HAP-1 (cell line): ENCODE data around the gene SAFB.
"Not testable (repeated sequence)": the region's sequence is repeated elsewhere in the genome, so short reads cannot be mapped to it uniquely, and the experiment has no call there.

Experiments
- DNase-seq, 2 experiments: peaks; one replicate each; pipeline ENCODE4 v3.0.0-alpha.2; 2016 to 2020; ENCODE audit warnings: low spot score in 2 of 2
- H3K27me3 ChIP-seq: fragments of 250-450 bp; sonication (Bioruptor Pico); 2 replicates; pipeline ENCODE4 v1.5.1; 2020; ENCODE audit warnings: low read depth, mild to moderate bottlenecking, moderate library complexity
- H3K36me3 ChIP-seq: fragments of 250-450 bp; sonication (Bioruptor Pico); replicated peaks from 2 replicates; pipeline ENCODE4 v1.5.1; 2020; ENCODE audit warnings: mild to moderate bottlenecking
- H3K4me1 ChIP-seq: fragments of 250-450 bp; sonication (Bioruptor Pico); 2 replicates; pipeline ENCODE4 v1.5.1; 2020; ENCODE audit warnings: mild to moderate bottlenecking
- H3K4me3 ChIP-seq: fragments of 250-450 bp; sonication (Bioruptor Pico); 2 replicates; pipeline ENCODE4 v1.5.1; 2020; ENCODE audit warnings: mild to moderate bottlenecking, moderate library complexity
- H3K9me3 ChIP-seq: fragments of 250-450 bp; sonication (Bioruptor Pico); 2 replicates; pipeline ENCODE4 v1.5.1; 2020; ENCODE audit warnings: mild to moderate bottlenecking, moderate library complexity
- in situ Hi-C: fragments of 300-500 bp; cut with MboI; formaldehyde crosslinking; loops from 3 replicates; pipeline ENCODE4 v1.14.3; 2020; ENCODE audit warnings: low sequenced_read_pairs, inconsistent platforms, mixed read lengths

SAFB gene

GRCh38 chr19:5694167-5694955 lies 71.5 kb downstream of the SAFB start:
- in situ Hi-C loops: no loop called here
- H3K4me3 ChIP-seq: no peak overlapping the region
- H3K9me3 ChIP-seq: no peaks in the 10 kb centered on the region
- H3K27me3 ChIP-seq: no peaks in the 10 kb centered on the region
- peaks cover 7% of the 10 kb centered on the region for H3K4me1 ChIP-seq
- no peak for DNase-seq
- peaks cover 84% of the 10 kb centered on the region for H3K36me3 ChIP-seq

GRCh38 chr19:5694956-5695648 lies 72.2 kb downstream of the SAFB start:
- peaks cover 7% of the 10 kb centered on the region for H3K4me1 ChIP-seq
- H3K9me3 ChIP-seq: no peaks in the 10 kb centered on the region
- H3K27me3 ChIP-seq: no peaks in the 10 kb centered on the region
- peaks cover 91% of the 10 kb centered on the region for H3K36me3 ChIP-seq
- DNase-seq: no peak
- no peak overlapping the region for H3K4me3 ChIP-seq
- in situ Hi-C loops: no loop called here

- Histone ChIP-seq H3K27me3 (no peaks in the 10 kb centered on the region), H3K4me3 (no peak overlapping the region), H3K36me3 (peaks cover 92% of the 10 kb centered on the region), H3K9me3 (no peaks in the 10 kb centered on the region), H3K4me1 (peaks cover 7% of the 10 kb centered on the region)
- in situ Hi-C loops: no loop called here
- no peak for DNase-seq
These were observed 72.8 kb downstream of the SAFB start for GRCh38 chr19:5695649-5696195.

GRCh38 chr19:5696196-5697021 lies 73.5 kb downstream of the SAFB start:
- H3K36me3 ChIP-seq: peaks cover 92% of the 10 kb centered on the region
- no peaks in the 10 kb centered on the region for H3K27me3 ChIP-seq
- H3K9me3 ChIP-seq: no peaks in the 10 kb centered on the region
- H3K4me1 ChIP-seq: peaks cover 7% of the 10 kb centered on the region
- no peak for DNase-seq
- in situ Hi-C loops: no loop called here
- no peak overlapping the region for H3K4me3 ChIP-seq

GRCh38 chr19:5697022-5697889 lies 74.4 kb downstream of the SAFB start:
- in situ Hi-C loops: no loop called here
- Histone ChIP-seq H3K4me3 (no peak overlapping the region), H3K27me3 (no peaks in the 10 kb centered on the region), H3K9me3 (no peaks in the 10 kb centered on the region), H3K36me3 (peaks cover 83% of the 10 kb centered on the region), H3K4me1 (peaks cover 4% of the 10 kb centered on the region)
- no peak for DNase-seq

- DNase-seq: no peak
- H3K4me3 ChIP-seq: no peak overlapping the region
- in situ Hi-C loops: no loop called here
- peaks cover 79% of the 10 kb centered on the region for H3K36me3 ChIP-seq
- H3K4me1 ChIP-seq: no peaks in the 10 kb centered on the region
- H3K9me3 ChIP-seq: no peaks in the 10 kb centered on the region
- no peaks in the 10 kb centered on the region for H3K27me3 ChIP-seq
These were observed 75.2 kb downstream of the SAFB start for GRCh38 chr19:5697890-5698634.

- Histone ChIP-seq H3K27me3 (no peaks in the 10 kb centered on the region), H3K4me3 (no peak overlapping the region), H3K4me1 (no peaks in the 10 kb centered on the region), H3K36me3 (peaks cover 79% of the 10 kb centered on the region), H3K9me3 (no peaks in the 10 kb centered on the region)
- in situ Hi-C loops: no loop called here
- DNase-seq: no peak
These were observed 75.9 kb downstream of the SAFB start for GRCh38 chr19:5698635-5699422.

GRCh38 chr19:5700455-5701092 lies 77.7 kb downstream of the SAFB start:
- no peaks in the 10 kb centered on the region for H3K27me3 ChIP-seq
- no peak overlapping the region for H3K4me3 ChIP-seq
- DNase-seq: no peak
- in situ Hi-C loops: no loop called here
- H3K36me3 ChIP-seq: peaks cover 79% of the 10 kb centered on the region
- H3K4me1 ChIP-seq: no peaks in the 10 kb centered on the region
- H3K9me3 ChIP-seq: no peaks in the 10 kb centered on the region

- DNase-seq, in situ Hi-C loops, H3K27me3 ChIP-seq, H3K4me3 ChIP-seq, H3K9me3 ChIP-seq, H3K4me1 ChIP-seq: not testable (repeated sequence)
- peaks cover 79% of the 10 kb centered on the region for H3K36me3 ChIP-seq
These were observed 79.1 kb downstream of the SAFB start for GRCh38 chr19:5702053-5702410.

- Histone ChIP-seq H3K4me3 (no peak overlapping the region), H3K27me3 (no peaks in the 10 kb centered on the region), H3K4me1 (no peaks in the 10 kb centered on the region), H3K36me3 (peaks cover 84% of the 10 kb centered on the region), H3K9me3 (no peaks in the 10 kb centered on the region)
- in situ Hi-C loops: no loop called here
- no peak for DNase-seq
These were observed 81.2 kb downstream of the SAFB start for GRCh38 chr19:5703819-5704818.

GRCh38 chr19:5705552-5705951 lies 82.7 kb downstream of the SAFB start:
- peaks cover 80% of the 10 kb centered on the region for H3K36me3 ChIP-seq
- DNase-seq: no peak
- in situ Hi-C loops: no loop called here

More at GRCh38 chr19:5705552-5705951, 82.7 kb downstream of the SAFB start:
- Histone ChIP-seq H3K4me1 (no peaks in the 10 kb centered on the region), H3K27me3 (no peaks in the 10 kb centered on the region), H3K4me3 (no peak overlapping the region), H3K9me3 (no peaks in the 10 kb centered on the region)
